ENCODE data around the gene PFKFB2.
"Not testable (repeated sequence)": the region's sequence is repeated elsewhere in the genome, so short reads cannot be mapped to it uniquely, and the experiment has no call there.

The PFKFB2 gene

GRCh38 chr1:207035877-207036551 lies 17.1 kb upstream of the PFKFB2 start:
- in situ Hi-C loops (cut with HindIII; ENCODE audit: low sequenced_read_pairs), result no loop called here

- in situ Hi-C loops (cut with HindIII; ENCODE audit: low sequenced_read_pairs), result no loop called here
Observed at GRCh38 chr1:207036865-207037264, 16.2 kb upstream of the PFKFB2 start.

GRCh38 chr1:207039380-207040180 lies 13.5 kb upstream of the PFKFB2 start:
- in situ Hi-C loops (cut with HindIII; ENCODE audit: low sequenced_read_pairs), result no loop called here

- in situ Hi-C loops (cut with HindIII; ENCODE audit: low sequenced_read_pairs), result no loop called here
Observed at GRCh38 chr1:207040181-207040533, 12.9 kb upstream of the PFKFB2 start.

GRCh38 chr1:207041397-207041796 lies 11.7 kb upstream of the PFKFB2 start:
- in situ Hi-C loops (cut with HindIII; ENCODE audit: low sequenced_read_pairs), result not testable (repeated sequence)

GRCh38 chr1:207045453-207045852 lies 7.6 kb upstream of the PFKFB2 start:
- in situ Hi-C loops (cut with HindIII; ENCODE audit: low sequenced_read_pairs), result no loop called here

- in situ Hi-C loops (cut with HindIII; ENCODE audit: low sequenced_read_pairs), result no loop called here
Observed at GRCh38 chr1:207047505-207047904, 5.6 kb upstream of the PFKFB2 start.

GRCh38 chr1:207048041-207048440 lies 5.0 kb upstream of the PFKFB2 start:
- in situ Hi-C loops (cut with HindIII; ENCODE audit: low sequenced_read_pairs), result no loop called here

GRCh38 chr1:207049054-207049453 lies 4.0 kb upstream of the PFKFB2 start:
- in situ Hi-C loops (cut with HindIII; ENCODE audit: low sequenced_read_pairs), result no loop called here

GRCh38 chr1:207049514-207049913 lies 3.6 kb upstream of the PFKFB2 start:
- in situ Hi-C loops (cut with HindIII; ENCODE audit: low sequenced_read_pairs), result no loop called here

- in situ Hi-C loops (cut with HindIII; ENCODE audit: low sequenced_read_pairs), result loop anchor here (25.0 kb wide), 1 partner anchor 362 kb away; no protein-coding TSS in a partner anchor
Observed at GRCh38 chr1:207049974-207050391, 3.1 kb upstream of the PFKFB2 start.

- in situ Hi-C loops (cut with HindIII; ENCODE audit: low sequenced_read_pairs), result loop anchor here (25.0 kb wide), 1 partner anchor 362 kb away; no protein-coding TSS in a partner anchor
Observed at GRCh38 chr1:207050480-207051190, 2.4 kb upstream of the PFKFB2 start.

- in situ Hi-C loops (cut with HindIII; ENCODE audit: low sequenced_read_pairs), result loop anchor here (25.0 kb wide), 1 partner anchor 361 kb away; no protein-coding TSS in a partner anchor
Observed at GRCh38 chr1:207051191-207051943, 1.7 kb upstream of the PFKFB2 start, which contains the start of gene YOD1. TSS of gene YOD1 (minus strand) at chr1:207051208. CDS start at chr1:207051030, 178 bp downstream.

GRCh38 chr1:207054491-207054890 lies 1.4 kb downstream of the PFKFB2 start:
- in situ Hi-C loops (cut with HindIII; ENCODE audit: low sequenced_read_pairs), result loop anchor here (25.0 kb wide), 1 partner anchor 358 kb away; no protein-coding TSS in a partner anchor

GRCh38 chr1:207055386-207056001 lies 2.4 kb downstream of the PFKFB2 start:
- in situ Hi-C loops (cut with HindIII; ENCODE audit: low sequenced_read_pairs), result loop anchor here (25.0 kb wide), 1 partner anchor 357 kb away; no protein-coding TSS in a partner anchor

GRCh38 chr1:207056673-207057072 lies 3.6 kb downstream of the PFKFB2 start:
- in situ Hi-C loops (cut with HindIII; ENCODE audit: low sequenced_read_pairs), result loop anchor here (25.0 kb wide), 1 partner anchor 356 kb away; no protein-coding TSS in a partner anchor

GRCh38 chr1:207058252-207058651 lies 5.2 kb downstream of the PFKFB2 start:
- in situ Hi-C loops (cut with HindIII; ENCODE audit: low sequenced_read_pairs), result loop anchor here (25.0 kb wide), 1 partner anchor 354 kb away; no protein-coding TSS in a partner anchor

- in situ Hi-C loops (cut with HindIII; ENCODE audit: low sequenced_read_pairs), result loop anchor here (25.0 kb wide), 1 partner anchor 353 kb away; no protein-coding TSS in a partner anchor
Observed at GRCh38 chr1:207058878-207059867, 6.1 kb downstream of the PFKFB2 start.
